Kidney glomerular epithelial cell (primary cell): ENCODE measurements around the gene CSN3.

Experiments used
- DNase-seq: peaks from one replicate; lab custom pipeline; 2025; lab: John Stamatoyannopoulos, UW

The CSN3 gene

DNA sequence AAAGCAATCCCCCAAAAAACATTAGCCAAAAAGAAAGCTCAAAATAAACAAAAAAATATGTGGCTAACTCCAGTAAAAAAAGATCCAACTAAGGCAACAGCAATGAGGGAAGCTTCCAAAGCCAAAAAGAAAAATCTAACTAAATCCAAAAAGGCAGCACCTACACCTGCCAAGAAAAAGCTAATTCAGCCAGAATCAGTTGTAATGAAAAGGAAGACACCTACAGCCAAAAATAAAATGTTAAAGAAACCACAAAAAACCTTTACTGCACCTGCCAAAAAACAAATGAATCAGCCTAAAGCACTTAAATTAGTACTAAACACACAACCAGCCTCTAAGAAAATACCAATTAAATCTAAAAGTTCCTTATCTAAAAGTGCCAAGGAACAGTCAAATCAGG is 55.2 kb downstream of the CSN3 start:
- DNase-seq: no peak

DNA sequence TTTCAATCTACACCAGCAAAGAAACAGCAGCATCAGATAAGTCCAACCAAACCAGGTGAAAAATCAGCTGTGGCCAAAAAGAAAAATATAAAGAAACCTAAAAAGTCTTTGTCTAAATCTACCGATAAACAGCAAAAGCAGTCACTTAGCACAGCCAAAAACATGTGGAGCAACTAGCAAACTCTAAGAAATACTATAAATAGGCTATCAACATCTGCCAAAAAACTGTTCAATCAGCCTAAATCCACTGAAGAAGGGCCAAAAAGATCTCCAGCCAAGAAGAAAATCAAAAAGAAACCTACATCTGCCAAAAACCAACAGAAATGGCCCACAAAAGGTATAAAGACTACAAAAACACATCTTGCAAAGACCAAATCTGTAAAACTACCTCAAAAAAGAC is 55.7 kb downstream of the CSN3 start:
- DNase-seq: no peak

DNA sequence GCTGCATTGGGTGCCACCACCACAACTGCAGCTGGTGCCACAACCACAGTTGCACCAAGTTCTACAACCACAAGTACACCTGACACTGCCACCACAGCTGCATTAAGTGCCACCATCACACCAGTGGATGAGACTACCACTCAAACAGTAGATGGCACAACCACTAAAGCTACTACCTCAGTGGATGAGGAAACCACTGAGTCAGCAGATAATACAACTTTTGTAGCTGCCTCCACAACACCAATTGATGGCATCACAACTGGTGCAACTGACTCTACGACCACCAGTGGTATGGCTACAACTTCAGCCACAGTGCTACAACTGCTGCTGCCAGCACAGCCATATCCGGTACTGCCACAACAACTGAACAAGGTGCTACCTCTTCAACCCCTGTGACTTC is 57.2 kb downstream of the CSN3 start:
- DNase-seq: no peak

DNA sequence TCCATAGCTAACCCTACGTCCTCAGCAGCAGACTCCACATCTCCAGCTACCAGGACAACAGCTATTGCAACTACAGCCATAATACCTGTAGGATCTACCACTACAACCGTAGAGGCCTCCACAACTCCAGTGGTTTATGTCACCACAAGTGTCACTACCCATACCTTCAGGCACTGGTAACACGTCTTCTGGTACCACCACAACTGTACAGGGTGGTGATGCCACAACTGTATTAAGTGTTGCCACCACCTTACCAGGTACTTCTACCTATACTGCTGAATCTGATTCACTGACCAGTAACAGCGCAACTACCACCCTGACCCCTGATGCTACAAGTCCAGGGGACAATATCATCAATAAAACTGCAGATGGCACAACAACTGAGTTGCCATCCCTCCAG is 57.8 kb downstream of the CSN3 start:
- no peak for DNase-seq
